ENCODE data around the gene TIMP2. TPM values are rescaled to one million over a fixed set of nuclear protein-coding genes. Genes with fewer than 3 reads are reported as not detected.

Gene TIMP2
- total and polyA plus RNA-seq, 8 donors = 20.9 to 100.0 (median 47.2) TPM

DNA sequence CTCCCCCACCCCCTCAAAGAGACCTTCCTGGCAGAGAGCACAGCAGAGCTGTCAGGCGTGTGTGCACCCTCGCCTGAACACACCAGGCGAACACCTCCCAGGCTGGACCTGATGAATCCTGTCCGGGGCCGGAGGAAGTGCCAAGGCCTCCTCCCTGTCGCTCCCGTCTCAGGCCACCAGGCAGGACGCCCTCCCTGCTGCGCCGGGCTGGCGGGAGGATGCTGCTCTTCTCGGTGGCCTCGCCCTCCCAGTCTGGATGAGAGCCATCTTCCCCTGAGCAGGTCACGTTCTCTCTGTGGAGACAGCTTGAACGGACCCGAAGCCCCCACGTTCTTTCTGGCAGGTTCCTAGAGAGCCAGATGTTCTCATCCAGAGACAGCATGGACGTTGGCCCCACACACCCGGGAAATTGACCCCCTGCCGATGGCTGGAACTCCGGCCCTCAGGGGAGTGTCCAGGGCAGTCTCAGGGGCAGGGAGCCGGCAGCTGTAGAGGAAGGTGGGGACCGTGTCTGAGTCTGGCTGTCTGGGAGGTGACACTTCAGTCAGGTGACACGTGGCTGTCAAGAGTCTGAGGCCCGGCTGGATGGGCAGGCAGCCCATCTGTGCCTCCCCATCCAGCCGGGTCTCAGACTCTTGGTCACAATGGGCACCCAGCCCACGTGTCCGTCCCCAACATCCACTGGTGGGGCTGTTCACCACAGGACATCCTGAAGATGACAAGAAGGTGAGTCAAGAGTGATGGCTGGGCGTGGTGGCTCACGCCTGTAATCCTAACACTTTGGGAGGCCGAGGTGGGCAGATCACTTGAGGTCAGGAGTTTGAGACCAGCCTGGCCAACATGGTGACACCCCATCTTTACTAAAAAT, 5.0 kb upstream of the TIMP2 start:
- Histone ChIP-seq H3K27me3 (no peaks in the 10 kb centered on the region), H3K27ac (no peak overlapping the region), H3K4me3 (no peak overlapping the region), H3K36me3 (no peaks in the 10 kb centered on the region), H3K4me1 (peaks cover 19 to 45% (median 30%) of the 10 kb centered on the region in 4 donors), H3K9me3 (no peaks in the 10 kb centered on the region)
- TF ChIP-seq, protein P1, sequence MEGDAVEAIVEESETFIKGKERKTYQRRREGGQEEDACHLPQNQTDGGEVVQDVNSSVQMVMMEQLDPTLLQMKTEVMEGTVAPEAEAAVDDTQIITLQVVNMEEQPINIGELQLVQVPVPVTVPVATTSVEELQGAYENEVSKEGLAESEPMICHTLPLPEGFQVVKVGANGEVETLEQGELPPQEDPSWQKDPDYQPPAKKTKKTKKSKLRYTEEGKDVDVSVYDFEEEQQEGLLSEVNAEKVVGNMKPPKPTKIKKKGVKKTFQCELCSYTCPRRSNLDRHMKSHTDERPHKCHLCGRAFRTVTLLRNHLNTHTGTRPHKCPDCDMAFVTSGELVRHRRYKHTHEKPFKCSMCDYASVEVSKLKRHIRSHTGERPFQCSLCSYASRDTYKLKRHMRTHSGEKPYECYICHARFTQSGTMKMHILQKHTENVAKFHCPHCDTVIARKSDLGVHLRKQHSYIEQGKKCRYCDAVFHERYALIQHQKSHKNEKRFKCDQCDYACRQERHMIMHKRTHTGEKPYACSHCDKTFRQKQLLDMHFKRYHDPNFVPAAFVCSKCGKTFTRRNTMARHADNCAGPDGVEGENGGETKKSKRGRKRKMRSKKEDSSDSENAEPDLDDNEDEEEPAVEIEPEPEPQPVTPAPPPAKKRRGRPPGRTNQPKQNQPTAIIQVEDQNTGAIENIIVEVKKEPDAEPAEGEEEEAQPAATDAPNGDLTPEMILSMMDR (IDR thresholded peaks at IDR 0.05) = no peak
- TF ChIP-seq POLR2A (IDR thresholded peaks at IDR 0.05) (no peak), EP300 (IDR thresholded peaks at IDR 0.05) (no peak), POLR2AphosphoS5 (IDR thresholded peaks at IDR 0.05) (no peak)
- 61 to 85% (median 73%) methylated on average over 22 to 31 of the region's 31 CpGs for WGBS, 5 donors
- intact Hi-C loops (cut with DNase I; ENCODE audit: low total_unique reads) = no loop called here
- DNase-seq = no peak

DNA sequence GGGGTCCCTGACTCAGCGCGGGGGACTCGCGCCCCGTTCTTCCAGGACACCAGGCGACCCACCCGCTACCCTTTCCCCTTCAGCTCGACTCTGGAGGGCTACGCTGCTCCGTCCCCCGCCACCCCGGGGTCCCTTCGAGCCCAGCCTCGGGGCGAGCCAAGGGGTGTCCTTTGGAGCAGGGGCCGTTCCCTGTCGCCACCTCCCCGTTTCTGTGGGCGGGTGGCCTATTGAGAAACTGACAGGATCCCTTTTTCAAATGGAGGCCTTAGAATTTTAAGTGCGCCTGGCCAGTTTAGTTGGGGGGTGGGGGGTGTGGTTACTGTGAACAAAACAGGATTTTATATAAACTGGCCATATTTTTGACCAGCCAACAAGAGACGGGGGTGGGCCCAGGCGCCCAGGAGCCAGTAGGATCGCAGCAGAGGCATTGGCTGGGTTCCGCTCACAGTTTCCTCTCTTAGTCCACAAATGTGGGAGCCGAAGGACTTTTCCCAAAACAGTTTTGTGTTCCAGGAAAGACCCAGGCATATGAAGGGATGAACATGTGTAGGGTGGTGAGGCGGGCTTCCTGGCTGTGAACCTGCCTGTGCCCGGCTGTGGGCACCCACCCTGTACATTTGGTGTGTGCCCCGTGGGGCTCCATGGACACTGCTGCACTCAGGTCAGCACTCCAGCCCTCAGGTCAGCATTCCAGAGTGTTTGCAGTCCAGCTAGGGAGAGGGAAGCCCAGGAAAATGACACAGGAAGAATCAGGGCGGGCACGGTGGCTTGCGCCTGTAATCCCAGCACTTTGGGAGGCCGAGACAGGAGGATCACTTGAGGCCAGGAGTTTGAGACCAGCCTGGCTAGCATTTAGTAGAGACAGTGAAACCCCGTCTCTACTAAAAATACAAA, 722 bp upstream of the TIMP2 start:
- Histone ChIP-seq H3K9me3 (no peaks in the 10 kb centered on the region), H3K4me3 (peak overlapping the region; percentile 80 to 86 (median 85)), H3K36me3 (no peaks in the 10 kb centered on the region), H3K27me3 (no peaks in the 10 kb centered on the region), H3K27ac (peak overlapping the region; percentile 79 to 97 (median 96)), H3K4me1 (peaks cover 35 to 57% (median 44%) of the 10 kb centered on the region in 4 donors)
- intact Hi-C loops (cut with DNase I; ENCODE audit: low total_unique reads) = no loop called here
- peak; percentile 45 to 92 for DNase-seq
- 33 to 38% (median 35%) methylated on average over 29 to 33 of the region's 33 CpGs for WGBS, 5 donors
- peak in 1 of 3 donors; percentile 8 for TF ChIP-seq POLR2AphosphoS5 (IDR thresholded peaks at IDR 0.05)
- no peak for TF ChIP-seq EP300 (IDR thresholded peaks at IDR 0.05)

DNA sequence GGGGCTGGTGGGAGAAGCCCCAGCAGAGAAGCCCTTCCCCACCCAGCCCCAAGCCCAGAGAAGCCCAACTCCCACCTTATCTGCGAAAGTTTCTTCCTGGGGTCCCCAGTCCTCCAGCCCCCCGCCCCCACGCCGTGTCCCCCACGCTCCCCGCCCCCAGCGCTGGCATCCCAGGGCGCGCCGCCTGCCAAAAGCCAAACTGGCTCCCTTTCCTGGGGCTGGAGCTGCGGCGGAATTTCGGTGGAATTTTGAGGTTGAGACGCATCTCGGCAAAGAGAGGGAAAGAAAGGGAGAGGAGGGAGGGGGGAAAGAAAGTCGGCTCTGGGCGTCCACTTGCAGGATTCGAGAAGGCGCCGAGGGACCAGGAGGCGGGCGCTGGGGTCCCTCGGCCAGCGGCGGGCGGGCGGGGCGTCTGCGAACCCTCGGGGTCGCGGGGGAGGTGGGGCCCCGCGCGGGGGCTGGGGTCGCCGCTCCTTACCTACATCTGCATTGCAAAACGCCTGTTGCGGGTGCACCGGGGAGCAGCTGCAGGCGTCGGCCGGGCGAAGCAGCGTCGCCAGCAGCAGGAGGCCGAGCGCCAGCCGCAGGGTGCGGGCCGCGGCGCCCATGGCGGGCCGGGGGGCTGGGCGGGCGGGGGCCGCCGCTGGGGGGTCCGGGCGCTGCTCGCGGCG, 571 bp downstream of the TIMP2 start:
- H3K9me3 ChIP-seq = no peaks in the 10 kb centered on the region
- intact Hi-C loops (cut with DNase I; ENCODE audit: low total_unique reads) = no loop called here
- WGBS, 5 donors = 0 to 2% (median 1%) methylated on average over 16 to 63 of the region's 64 CpGs
- peak in 1 of 2 donors; percentile 68 for DNase-seq
- TF ChIP-seq EP300 (IDR thresholded peaks at IDR 0.05) (no peak), POLR2A (IDR thresholded peaks at IDR 0.05) (no peak)
- TF ChIP-seq, protein P1 (IDR thresholded peaks at IDR 0.05) = no peak
- peak overlapping the region; percentile 79 to 97 (median 87) for H3K27ac ChIP-seq
- H3K36me3 ChIP-seq = no peaks in the 10 kb centered on the region
- H3K4me3 ChIP-seq = peak overlapping the region; percentile 80 to 86 (median 85)
- H3K27me3 ChIP-seq = no peaks in the 10 kb centered on the region
- H3K4me1 ChIP-seq = peaks cover 42 to 70% (median 55%) of the 10 kb centered on the region in 4 donors

DNA sequence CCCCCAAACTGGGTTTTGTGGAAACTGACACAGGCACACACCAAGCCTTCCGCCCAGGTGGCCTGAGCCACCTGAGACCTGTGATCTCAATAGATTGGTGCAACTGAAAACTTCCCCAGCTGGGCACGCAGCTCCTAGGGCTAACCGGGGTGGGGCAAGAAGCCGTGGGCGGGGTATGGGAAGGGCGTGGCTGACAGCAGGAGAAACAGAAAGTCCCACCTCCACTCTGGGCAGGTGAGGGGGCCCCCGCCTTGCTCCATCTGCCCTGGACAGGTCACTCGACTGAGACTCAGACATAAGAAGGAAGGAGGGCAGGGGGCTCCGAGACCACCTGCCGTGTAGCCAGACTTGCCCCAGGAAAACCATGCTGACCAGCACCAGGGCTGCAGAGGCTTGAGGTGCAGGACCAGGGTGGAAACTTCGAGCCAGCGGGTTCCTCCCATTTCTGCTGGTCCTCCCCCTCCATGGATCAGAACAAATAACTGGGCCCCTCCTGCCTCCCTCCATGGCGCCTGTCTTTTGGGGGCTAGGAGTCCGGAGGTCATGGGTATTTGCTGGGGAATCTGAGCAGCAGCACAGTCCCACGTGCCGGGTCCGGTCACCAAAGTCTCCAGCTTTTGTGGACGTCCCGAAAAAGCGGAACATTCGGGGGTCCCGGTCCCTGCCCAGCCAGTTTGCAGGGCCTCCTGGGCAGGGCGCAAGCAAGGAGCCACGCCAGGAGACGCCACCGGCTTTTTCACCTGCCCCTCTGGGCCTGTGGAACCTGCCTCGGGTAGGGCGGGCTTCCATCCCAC, 1.3 kb downstream of the TIMP2 start:
- TF ChIP-seq, protein P1 (IDR thresholded peaks at IDR 0.05) = no peak
- TF ChIP-seq POLR2A (IDR thresholded peaks at IDR 0.05) (no peak), POLR2AphosphoS5 (IDR thresholded peaks at IDR 0.05) (peak in 2 of 3 donors; percentile 61 to 62)
- intact Hi-C loops (cut with DNase I; ENCODE audit: low total_unique reads) = no loop called here
- peak; percentile 91 to 92 for DNase-seq
- Histone ChIP-seq H3K27me3 (no peaks in the 10 kb centered on the region), H3K4me3 (peak overlapping the region; percentile 80 to 86 (median 85)), H3K36me3 (no peaks in the 10 kb centered on the region), H3K4me1 (peaks cover 42 to 77% (median 58%) of the 10 kb centered on the region in 4 donors), H3K9me3 (no peaks in the 10 kb centered on the region), H3K27ac (peak overlapping the region; percentile 70 to 97 (median 87))
- 1 to 4% (median 3%) methylated on average over 19 to 28 of the region's 28 CpGs for WGBS, 5 donors
